Calu3 (cell line): Measurements from ENCODE around the gene DCP1A. TPM values are rescaled to one million over a fixed set of nuclear protein-coding genes. Genes with fewer than 3 reads are reported as not detected.
A peak's percentile ranks its signal among the peaks of the same experiment; 100 is the strongest.
"Not testable (repeated sequence)": the region's sequence is repeated elsewhere in the genome, so short reads cannot be mapped to it uniquely, and the experiment has no call there.

Experiments
- BruUV-seq: library from RNA; stranded (reverse); fragments of 400-500 nt; replicated peaks from 2 replicates; lab custom pipeline; 2021; lab: Mats Ljungman, UMichigan
- CTCF ChIA-PET: fragments of 300-600 bp; sonication (Branson Sonifier 250); formaldehyde crosslinking; loops from one replicate; lab custom pipeline; 2022; ENCODE audit warnings: antibody characterized with exemption; lab: Charles Lee
- DNase-seq: peaks from one replicate; pipeline ENCODE4 v3.0.0; 2022
- H3K27ac Mint-ChIP-seq: one replicate; pipeline ENCODE4 v1.8.0; 2022; ENCODE audit warnings: mixed read lengths; ENCODE audit not compliant: unreplicated experiment
- H3K27me3 Mint-ChIP-seq: one replicate; pipeline ENCODE4 v1.8.0; 2022; ENCODE audit warnings: mixed read lengths; ENCODE audit not compliant: unreplicated experiment
- H3K36me3 Mint-ChIP-seq: one replicate; pipeline ENCODE4 v1.8.0; 2022; ENCODE audit warnings: mild to moderate bottlenecking, moderate library complexity, mixed read lengths; ENCODE audit not compliant: insufficient read depth, unreplicated experiment
- H3K4me1 Mint-ChIP-seq: one replicate; pipeline ENCODE4 v1.8.0; 2022; ENCODE audit warnings: mild to moderate bottlenecking, low read depth, mixed read lengths; ENCODE audit not compliant: unreplicated experiment
- H3K4me3 Mint-ChIP-seq: one replicate; pipeline ENCODE4 v1.8.0; 2022; ENCODE audit warnings: mild to moderate bottlenecking, low read depth, moderate library complexity, mixed read lengths; ENCODE audit not compliant: unreplicated experiment
- H3K9me3 Mint-ChIP-seq: one replicate; pipeline ENCODE4 v1.8.0; 2022; ENCODE audit warnings: low read depth, mixed read lengths; ENCODE audit not compliant: unreplicated experiment
- CTCF ChIP-seq: fragments of 200-600 bp; IDR thresholded peaks from one replicate; pipeline ENCODE4 v1.8.0; 2022; ENCODE audit warnings: antibody characterized with exemption; ENCODE audit not compliant: unreplicated experiment
- intact Hi-C: fragments of 100-400 bp; cut with micrococcal nuclease; formaldehyde crosslinking; loops from one replicate; pipeline ENCODE4 v1.10.0; 2022; ENCODE audit not compliant: unreplicated experiment
- total RNA-seq: library from RNA; stranded (reverse); gene quantifications from 2 replicates; pipeline ENCODE4 v1.2.3, GENCODE V29; 2022

DCP1A gene
- total RNA-seq, 1 experiment from 2014 or later: 27.4 TPM

DNA sequence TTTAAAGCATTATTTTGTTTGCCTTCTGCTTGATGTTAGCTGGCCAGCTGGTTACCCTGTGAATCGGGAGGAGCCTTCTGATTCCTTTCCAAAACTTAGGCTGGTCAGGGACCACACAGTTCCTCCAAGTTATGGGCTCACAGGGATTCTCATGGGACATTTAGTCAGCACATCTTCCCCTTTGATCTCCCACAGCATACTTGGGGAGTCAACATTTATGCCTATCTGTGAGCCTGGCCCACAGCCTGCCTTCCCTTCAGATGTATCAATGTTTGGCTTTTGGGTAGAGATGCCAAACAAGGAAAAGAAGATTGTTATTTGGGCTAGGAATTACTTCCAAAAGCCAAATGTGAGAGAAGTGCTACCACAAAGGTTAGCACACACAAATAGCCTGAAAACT, 32.6 kb upstream of the DCP1A start:
- intact Hi-C loops: no loop called here
- Mint-ChIP-seq H3K36me3 (no peaks in the 10 kb centered on the region), H3K4me3 (no peak overlapping the region), H3K4me1 (no peaks in the 10 kb centered on the region), H3K27ac (no peak overlapping the region), H3K27me3 (no peaks in the 10 kb centered on the region), H3K9me3 (no peaks in the 10 kb centered on the region)
- no peak for TF ChIP-seq CTCF
- no TSS peak for BruUV-seq
- DNase-seq: no peak
- CTCF ChIA-PET: no interaction called here

GRCh38 chr3:53377794-53378193, 30.5 kb upstream of the DCP1A start:
- CTCF ChIA-PET: no interaction called here
- Mint-ChIP-seq H3K36me3 (no peaks in the 10 kb centered on the region), H3K4me3 (no peak overlapping the region), H3K27me3 (no peaks in the 10 kb centered on the region), H3K27ac (no peak overlapping the region), H3K9me3 (no peaks in the 10 kb centered on the region), H3K4me1 (no peaks in the 10 kb centered on the region)
- DNase-seq: no peak
- no TSS peak for BruUV-seq
- TF ChIP-seq CTCF: no peak
- intact Hi-C loops: no loop called here

GRCh38 chr3:53376679-53377078, 29.3 kb upstream of the DCP1A start:
- TF ChIP-seq CTCF: no peak
- H3K9me3 Mint-ChIP-seq: no peaks in the 10 kb centered on the region

DNA sequence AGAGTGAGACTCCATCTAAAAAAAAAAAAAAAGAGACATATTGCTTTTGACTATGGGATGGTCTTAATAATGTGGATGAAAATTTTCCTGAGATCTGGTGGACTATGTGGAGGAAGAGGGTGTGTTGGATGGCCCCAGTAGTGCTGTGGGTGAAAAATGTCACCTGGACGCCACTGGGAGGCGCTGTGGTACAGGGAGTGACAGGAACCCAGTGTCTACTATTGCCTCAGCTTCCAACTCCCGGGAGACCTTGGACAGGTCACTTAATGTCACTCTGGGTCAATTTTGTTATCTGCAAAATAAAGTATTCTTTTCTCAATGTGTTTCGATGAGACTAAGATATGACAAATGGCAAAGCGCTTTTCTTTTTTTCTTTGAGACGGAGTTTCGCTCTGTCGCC, 27.7 kb upstream of the DCP1A start:
- TF ChIP-seq CTCF: peak; percentile 81
- CTCF ChIA-PET: interaction anchor here (0.7 to 1.9 kb wide), 6 partner anchors 27 to 335 kb away, joined by 3 to 9 read pairs (median 4); partner anchors contain the start of gene DCP1A
- no peaks in the 10 kb centered on the region for H3K27me3 Mint-ChIP-seq
- no TSS peak for BruUV-seq
- no peaks in the 10 kb centered on the region for H3K4me1 Mint-ChIP-seq
- intact Hi-C loops: loop anchor here (1.0 to 2.0 kb wide), 2 partner anchors 138 to 335 kb away; no protein-coding TSS in a partner anchor
- DNase-seq: peak; percentile 85
- no peaks in the 10 kb centered on the region for H3K9me3 Mint-ChIP-seq
- no peaks in the 10 kb centered on the region for H3K36me3 Mint-ChIP-seq
- H3K27ac Mint-ChIP-seq: peak overlapping the region; percentile 68
- H3K4me3 Mint-ChIP-seq: no peak overlapping the region

More at GRCh38 chr3:53376679-53377078, 29.3 kb upstream of the DCP1A start:
- no peak for DNase-seq
- CTCF ChIA-PET: no interaction called here
- Mint-ChIP-seq H3K4me1 (no peaks in the 10 kb centered on the region), H3K27me3 (no peaks in the 10 kb centered on the region), H3K27ac (no peak overlapping the region), H3K36me3 (no peaks in the 10 kb centered on the region), H3K4me3 (no peak overlapping the region)
- no TSS peak for BruUV-seq
- intact Hi-C loops: no loop called here

DNA sequence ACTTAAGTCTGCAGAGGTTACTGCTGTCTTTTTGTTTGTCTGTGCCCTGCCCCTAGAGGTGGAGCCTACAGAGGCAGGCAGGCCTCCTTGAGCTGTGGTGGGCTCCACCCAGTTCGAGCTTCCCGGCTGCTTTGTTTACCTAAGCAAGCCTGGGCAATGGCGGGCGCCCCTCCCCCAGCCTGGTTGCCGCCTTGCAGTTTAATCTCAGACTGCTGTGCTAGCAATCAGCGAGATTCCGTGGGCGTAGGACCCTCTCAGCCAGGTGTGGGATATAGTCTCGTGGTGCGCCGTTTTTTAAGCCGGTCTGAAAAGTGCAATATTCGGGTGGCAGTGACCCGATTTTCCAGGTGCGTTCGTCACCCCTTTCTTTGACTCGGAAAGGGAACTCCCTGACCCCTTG, 23.4 kb upstream of the DCP1A start:
- H3K4me1 Mint-ChIP-seq, H3K36me3 Mint-ChIP-seq, intact Hi-C loops, H3K9me3 Mint-ChIP-seq, H3K27me3 Mint-ChIP-seq, CTCF ChIA-PET, BruUV-seq, H3K27ac Mint-ChIP-seq: not testable (repeated sequence)
- DNase-seq: peak; percentile 19
- H3K4me3 Mint-ChIP-seq: peak overlapping the region; percentile 62
